Tibial nerve (tissue), 3 donors: ENCODE measurements around the gene SNX15.

ENCODE experiments used
- POLR2A ChIP-seq, 2 donors: fragments of 450-650 bp; IDR thresholded peaks; one replicate each; pipeline ENCODE4 v1.6.1; 2017; ENCODE audit warnings: antibody characterized with exemption in 2 of 2, mild to moderate bottlenecking in 2 of 2, moderate library complexity in 2 of 2
- TF ChIP-seq, protein P1 (sequence below), 5 experiments: fragments of 200-600 bp in 3 of 5; fragments of 450-650 bp in 2 of 5; sonication (generic) in 3 of 5; IDR thresholded peaks; one replicate each; pipeline ENCODE4 v1.5.1; 2016 to 2019; ENCODE audit warnings: antibody characterized with exemption in 5 of 5, mild to moderate bottlenecking in 3 of 5, moderate library complexity in 2 of 5

DNA sequence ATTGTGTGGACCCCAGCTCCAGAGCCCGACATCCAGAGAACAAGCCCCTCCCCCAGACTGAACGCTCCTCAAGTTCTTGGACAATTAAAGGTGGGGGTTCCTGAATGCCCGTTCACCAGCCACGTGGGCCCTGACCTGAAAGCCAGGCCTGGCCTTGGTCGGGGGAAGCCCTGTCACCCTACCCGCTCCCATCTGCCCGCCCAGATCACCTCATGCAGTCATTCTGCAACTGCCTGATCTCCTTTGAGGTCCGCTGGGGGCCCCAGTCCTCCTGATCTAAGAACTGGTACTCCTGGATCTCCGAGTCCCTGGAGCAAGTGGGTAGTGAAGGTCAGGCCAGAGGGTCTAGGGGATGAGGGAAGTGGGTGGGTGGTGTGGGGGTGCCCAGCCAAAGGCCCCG, 40.2 kb downstream of the SNX15 start:
- TF ChIP-seq, protein P1, sequence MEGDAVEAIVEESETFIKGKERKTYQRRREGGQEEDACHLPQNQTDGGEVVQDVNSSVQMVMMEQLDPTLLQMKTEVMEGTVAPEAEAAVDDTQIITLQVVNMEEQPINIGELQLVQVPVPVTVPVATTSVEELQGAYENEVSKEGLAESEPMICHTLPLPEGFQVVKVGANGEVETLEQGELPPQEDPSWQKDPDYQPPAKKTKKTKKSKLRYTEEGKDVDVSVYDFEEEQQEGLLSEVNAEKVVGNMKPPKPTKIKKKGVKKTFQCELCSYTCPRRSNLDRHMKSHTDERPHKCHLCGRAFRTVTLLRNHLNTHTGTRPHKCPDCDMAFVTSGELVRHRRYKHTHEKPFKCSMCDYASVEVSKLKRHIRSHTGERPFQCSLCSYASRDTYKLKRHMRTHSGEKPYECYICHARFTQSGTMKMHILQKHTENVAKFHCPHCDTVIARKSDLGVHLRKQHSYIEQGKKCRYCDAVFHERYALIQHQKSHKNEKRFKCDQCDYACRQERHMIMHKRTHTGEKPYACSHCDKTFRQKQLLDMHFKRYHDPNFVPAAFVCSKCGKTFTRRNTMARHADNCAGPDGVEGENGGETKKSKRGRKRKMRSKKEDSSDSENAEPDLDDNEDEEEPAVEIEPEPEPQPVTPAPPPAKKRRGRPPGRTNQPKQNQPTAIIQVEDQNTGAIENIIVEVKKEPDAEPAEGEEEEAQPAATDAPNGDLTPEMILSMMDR (IDR thresholded peaks at IDR 0.05) = no peak
- no peak for TF ChIP-seq POLR2A (IDR thresholded peaks at IDR 0.05)
